ACC112 (cell line): ENCODE data around the gene POU2F1.
A peak's percentile ranks its signal among the peaks of the same experiment; 100 is the strongest.

Experiments used
- H2AFZ ChIP-seq: fragments of 200-600 bp; sonication (generic); one replicate; pipeline ENCODE4 v1.6.0; 2017; ENCODE audit warnings: antibody characterized with exemption, low read length; ENCODE audit not compliant: unreplicated experiment
- H3K27ac ChIP-seq: fragments of 200-600 bp; sonication (generic); 2 replicates; pipeline ENCODE4 v1.5.1; 2014; ENCODE audit warnings: low read depth, mild to moderate bottlenecking, antibody characterized with exemption, low read length, moderate library complexity
- H3K27me3 ChIP-seq: fragments of 200-600 bp; sonication (generic); 2 replicates; pipeline ENCODE4 v1.6.1; 2014; ENCODE audit warnings: mild to moderate bottlenecking, antibody characterized with exemption, low read length, moderate library complexity, mixed read lengths; ENCODE audit not compliant: insufficient read depth
- H3K36me3 ChIP-seq: fragments of 200-600 bp; sonication (generic); 2 replicates; pipeline ENCODE4 v1.6.1; 2016; ENCODE audit warnings: mild to moderate bottlenecking, antibody characterized with exemption, low read length, moderate library complexity, mixed read lengths; ENCODE audit not compliant: insufficient read depth
- H3K4me1 ChIP-seq: fragments of 200-600 bp; sonication (generic); one replicate; pipeline ENCODE4 v1.6.1; 2016; ENCODE audit warnings: low read length, mixed read lengths; ENCODE audit not compliant: insufficient read depth, unreplicated experiment, control insufficient read depth
- H3K4me3 ChIP-seq: fragments of 200-600 bp; sonication (generic); 2 replicates; pipeline ENCODE4 v1.5.1; 2014; ENCODE audit warnings: mild to moderate bottlenecking, low read depth, low read length
- H3K79me2 ChIP-seq: fragments of 200-600 bp; sonication (generic); one replicate; pipeline ENCODE4 v1.6.0; 2016; ENCODE audit warnings: low read length; ENCODE audit not compliant: control insufficient read depth, unreplicated experiment, insufficient read depth

Gene POU2F1

DNA sequence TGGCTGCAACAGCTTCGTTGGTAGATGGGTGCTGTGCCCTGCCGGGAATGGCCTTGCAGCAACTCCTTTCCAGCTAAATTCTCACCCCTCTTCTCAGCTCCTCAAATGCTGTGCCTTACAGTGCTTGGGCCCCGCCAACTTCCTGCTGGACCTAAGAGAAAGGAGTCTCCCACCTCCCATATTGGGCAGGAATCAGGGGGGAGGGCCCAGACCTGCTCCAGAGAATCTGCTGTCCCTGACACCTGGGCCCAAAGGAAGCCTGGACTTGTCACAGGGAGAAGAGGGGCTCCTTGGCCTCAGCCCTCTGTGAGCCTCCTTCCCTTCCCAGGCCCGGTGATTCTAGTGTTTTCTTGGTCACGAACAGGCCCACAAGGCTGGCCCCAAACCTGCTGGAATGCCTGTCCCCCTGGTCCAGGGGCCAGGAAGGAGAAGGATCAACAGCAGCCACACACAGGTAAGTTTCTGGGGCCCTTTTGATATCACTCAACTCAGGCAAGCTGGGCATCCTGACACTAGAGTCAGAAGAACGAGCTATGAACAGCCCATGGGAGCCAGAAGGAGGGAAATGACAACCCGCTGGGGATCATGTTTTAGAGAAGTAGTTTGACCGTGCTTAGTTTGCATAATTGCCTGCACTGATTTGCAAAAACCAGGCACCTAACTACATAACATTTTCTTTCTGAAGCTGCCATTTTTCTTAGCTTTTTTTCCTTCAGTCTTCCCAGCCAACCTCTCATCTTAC is 211.4 kb downstream of the POU2F1 start:
- Histone ChIP-seq H2AFZ (no peak overlapping the region), H3K4me3 (no peak overlapping the region), H3K79me2 (no peaks in the 10 kb centered on the region), H3K27ac (no peak overlapping the region), H3K4me1 (no peaks in the 10 kb centered on the region), H3K27me3 (no peaks in the 10 kb centered on the region), H3K36me3 (no peaks in the 10 kb centered on the region)

DNA sequence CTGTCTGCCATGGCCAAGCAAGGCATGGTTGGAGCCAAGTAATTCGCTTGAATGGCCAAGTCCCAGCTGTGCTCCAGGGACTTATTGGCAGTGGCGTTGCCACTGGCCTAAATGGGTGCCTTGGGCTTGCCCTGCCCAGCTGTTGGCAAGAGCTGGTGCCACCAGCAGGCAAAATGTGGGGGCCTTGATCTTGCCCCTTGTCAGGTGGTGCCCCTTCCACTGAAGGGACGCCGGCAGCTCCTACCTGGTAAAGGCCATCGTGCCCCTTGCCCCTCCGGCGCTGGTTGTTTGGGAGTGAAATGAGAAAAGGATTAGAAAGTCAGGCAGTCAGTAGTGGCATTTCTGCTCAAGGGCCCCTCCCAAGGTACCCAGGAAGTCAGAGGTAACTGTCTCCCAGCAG is 212.1 kb downstream of the POU2F1 start:
- no peak overlapping the region for H3K4me3 ChIP-seq
- no peak overlapping the region for H2AFZ ChIP-seq
- no peaks in the 10 kb centered on the region for H3K79me2 ChIP-seq
- no peaks in the 10 kb centered on the region for H3K27me3 ChIP-seq
- no peaks in the 10 kb centered on the region for H3K36me3 ChIP-seq
- H3K4me1 ChIP-seq = no peaks in the 10 kb centered on the region
- H3K27ac ChIP-seq = no peak overlapping the region

DNA sequence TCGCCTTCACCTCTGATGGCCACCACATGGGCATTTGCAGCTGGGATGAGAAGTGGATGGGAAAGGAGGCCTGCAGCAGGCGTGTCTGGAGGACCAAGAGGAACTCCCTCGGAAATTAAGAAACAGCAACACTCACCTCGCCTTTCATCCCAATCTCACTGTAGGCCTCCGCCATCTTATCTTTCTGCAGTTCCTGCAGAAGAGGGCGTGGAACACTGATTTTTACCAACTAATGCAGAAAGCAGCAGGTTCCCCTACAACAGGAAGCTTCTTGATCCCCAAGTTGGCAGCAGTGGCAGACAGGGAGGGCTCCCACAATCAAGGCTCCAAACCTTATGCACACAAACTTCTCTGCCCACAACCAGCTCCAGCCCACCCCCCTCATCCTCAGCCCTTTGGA is 213.2 kb downstream of the POU2F1 start:
- H3K79me2 ChIP-seq = no peaks in the 10 kb centered on the region
- no peaks in the 10 kb centered on the region for H3K4me1 ChIP-seq

DNA sequence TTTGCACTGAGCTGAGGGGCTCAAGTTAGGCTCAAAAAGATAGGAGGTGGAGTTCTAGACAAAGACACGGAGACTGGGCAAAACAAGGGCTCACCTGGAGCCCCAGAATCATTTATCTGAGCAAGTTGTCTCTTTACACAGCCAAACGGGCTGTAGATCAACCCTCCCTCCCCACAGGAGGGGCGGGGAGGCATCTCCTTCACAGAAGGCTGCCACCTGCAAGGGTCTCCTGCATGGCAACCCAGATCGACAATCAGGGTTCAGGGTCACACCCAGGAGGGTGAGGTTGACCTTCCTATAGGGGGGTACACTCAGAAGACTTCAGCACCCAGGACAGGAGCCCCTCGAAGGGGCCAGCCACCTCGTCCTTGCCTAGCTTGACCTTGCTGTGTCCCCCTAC is 213.6 kb downstream of the POU2F1 start:
- H3K4me1 ChIP-seq = no peaks in the 10 kb centered on the region
- H3K4me3 ChIP-seq = no peak overlapping the region
- no peaks in the 10 kb centered on the region for H3K36me3 ChIP-seq
- no peak overlapping the region for H3K27ac ChIP-seq
- H3K27me3 ChIP-seq = peaks cover 5% of the 10 kb centered on the region
- H3K79me2 ChIP-seq = no peaks in the 10 kb centered on the region
- no peak overlapping the region for H2AFZ ChIP-seq

More for the DNA sequence above, 213.2 kb downstream of the POU2F1 start:
- no peak overlapping the region for H3K4me3 ChIP-seq
- peaks cover 4% of the 10 kb centered on the region for H3K27me3 ChIP-seq
- no peak overlapping the region for H3K27ac ChIP-seq
- no peaks in the 10 kb centered on the region for H3K36me3 ChIP-seq
- no peak overlapping the region for H2AFZ ChIP-seq

DNA sequence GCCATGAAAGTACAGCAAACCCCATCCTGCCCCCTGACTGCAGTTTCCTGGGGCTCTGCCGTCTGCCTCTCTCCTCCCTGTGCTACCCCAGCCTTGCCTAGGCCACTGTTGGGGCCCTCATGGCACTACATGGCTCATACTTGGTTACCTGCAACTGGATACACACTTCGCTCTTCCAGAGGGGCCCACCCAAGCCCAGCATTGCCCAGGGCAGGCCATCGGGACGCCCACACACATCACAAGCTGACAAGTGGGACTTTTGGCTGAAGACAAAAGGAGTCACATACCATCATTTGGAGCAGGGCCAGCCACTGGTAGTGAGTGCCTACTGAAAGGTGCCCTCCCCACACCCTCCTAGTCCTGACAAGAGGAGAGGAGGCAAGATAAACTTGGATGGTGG is 214.8 kb downstream of the POU2F1 start:
- H3K27ac ChIP-seq = no peak overlapping the region
- H3K4me1 ChIP-seq = no peaks in the 10 kb centered on the region
- no peak overlapping the region for H2AFZ ChIP-seq
- no peaks in the 10 kb centered on the region for H3K36me3 ChIP-seq
- H3K4me3 ChIP-seq = no peak overlapping the region
- H3K27me3 ChIP-seq = peaks cover 5% of the 10 kb centered on the region
- H3K79me2 ChIP-seq = no peaks in the 10 kb centered on the region

DNA sequence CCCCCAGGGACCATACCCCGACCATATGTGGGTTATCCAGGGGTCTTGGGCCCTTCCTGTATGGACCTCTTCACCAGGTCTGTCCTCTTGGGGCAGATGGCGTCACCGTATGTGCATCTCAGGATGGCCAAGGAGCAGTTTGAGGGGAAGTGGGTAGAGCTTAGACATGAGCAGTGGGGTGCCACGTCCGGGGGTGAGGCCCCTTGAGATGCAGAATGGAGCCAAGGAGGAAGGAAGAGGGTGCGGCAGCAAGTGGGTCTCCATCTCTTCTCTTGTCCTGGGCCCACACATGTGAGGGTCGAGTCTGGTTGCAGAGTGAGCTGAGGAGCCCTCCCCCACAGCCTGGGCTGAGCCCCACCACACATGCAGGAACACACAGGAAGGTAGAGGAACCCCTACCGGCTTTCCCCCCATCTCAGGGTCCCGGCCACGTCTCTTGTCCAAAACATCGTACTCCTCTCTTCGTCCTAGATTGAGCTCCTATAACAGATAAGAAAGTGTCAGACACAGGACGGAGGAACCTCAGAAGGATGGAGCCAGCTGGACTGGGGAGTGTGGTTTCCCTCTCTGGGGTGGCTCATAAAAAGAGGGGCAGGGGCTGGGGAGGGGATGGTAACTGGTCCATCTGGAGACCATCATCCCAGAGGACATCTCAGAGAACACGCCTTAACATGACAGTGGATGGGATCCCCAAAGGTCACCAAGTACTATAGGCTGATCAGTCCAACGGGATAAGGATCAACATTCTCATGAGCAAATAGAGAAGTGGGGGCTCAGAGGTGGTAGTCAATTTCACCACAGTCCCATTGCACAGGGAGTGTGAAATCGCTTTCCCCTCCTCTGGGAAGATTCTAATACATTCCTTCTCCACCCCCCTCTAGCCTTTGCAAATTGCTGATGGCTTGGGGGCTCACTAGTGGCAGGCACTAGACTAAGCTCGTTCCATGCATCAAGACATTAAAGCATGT is 217.8 kb downstream of the POU2F1 start:
- Histone ChIP-seq H2AFZ (peak overlapping the region; percentile 64), H3K4me3 (peak overlapping the region; percentile 82), H3K4me1 (no peaks in the 10 kb centered on the region), H3K36me3 (no peaks in the 10 kb centered on the region), H3K79me2 (no peaks in the 10 kb centered on the region), H3K27me3 (peaks cover 5% of the 10 kb centered on the region), H3K27ac (no peak overlapping the region)

DNA sequence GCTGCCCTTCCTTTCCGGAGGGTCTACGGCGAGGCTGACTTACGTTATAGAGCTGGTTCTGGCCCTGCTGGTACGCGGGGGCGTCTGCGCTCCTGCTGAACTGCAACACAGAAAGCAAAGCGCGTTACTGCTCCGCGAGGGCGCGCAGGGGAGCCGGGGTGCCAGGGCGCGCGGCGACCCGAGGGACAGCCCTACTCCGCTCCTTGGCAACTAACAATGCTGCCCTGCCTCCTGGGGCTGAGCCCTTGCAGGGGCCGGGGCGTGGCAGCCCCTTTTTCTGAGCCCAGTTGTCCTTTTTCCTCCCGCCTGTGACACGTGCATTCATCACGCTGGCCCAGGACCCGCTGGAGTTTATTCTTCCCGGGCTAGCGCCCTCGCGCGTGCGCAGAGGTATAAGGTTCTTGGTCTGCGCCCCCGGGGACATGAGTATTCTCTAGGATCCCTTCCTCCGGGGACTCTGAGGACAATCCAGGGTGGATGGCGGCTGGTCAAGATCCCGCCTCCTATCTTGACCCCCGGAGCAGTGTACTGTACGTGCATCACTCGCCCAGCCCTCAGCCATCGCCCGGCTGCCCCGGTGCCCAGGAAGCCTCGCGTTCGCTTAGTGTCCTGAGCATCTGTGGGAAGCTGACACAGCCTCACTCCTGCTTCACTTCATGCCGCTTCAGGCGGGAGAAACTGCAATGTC is 218.8 kb downstream of the POU2F1 start:
- Histone ChIP-seq H2AFZ (peak overlapping the region; percentile 64), H3K4me1 (no peaks in the 10 kb centered on the region), H3K27me3 (peaks cover 5% of the 10 kb centered on the region), H3K4me3 (peak overlapping the region; percentile 82), H3K36me3 (no peaks in the 10 kb centered on the region), H3K27ac (no peak overlapping the region), H3K79me2 (no peaks in the 10 kb centered on the region)

DNA sequence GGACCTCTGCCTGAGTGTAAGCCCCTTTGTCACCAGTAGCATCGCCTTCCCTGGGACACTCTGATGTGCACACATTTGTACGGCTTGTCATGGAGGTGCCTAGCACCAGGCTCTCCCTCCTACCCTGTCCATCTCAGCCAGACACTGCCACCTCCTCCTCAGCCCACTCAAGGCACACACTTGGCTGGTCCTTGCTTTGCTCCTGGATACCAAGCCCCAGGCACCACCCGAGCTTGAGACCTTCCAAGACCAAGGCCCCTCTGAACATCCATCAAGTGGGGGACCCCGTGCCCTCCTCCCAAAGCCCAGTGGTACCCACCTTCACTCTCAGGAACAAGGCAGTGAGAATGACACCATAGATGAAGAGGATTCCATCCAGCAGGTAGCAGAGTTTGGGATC is 219.7 kb downstream of the POU2F1 start:
- Histone ChIP-seq H3K79me2 (no peaks in the 10 kb centered on the region), H3K36me3 (no peaks in the 10 kb centered on the region), H3K27ac (no peak overlapping the region), H3K4me3 (no peak overlapping the region), H3K27me3 (peaks cover 5% of the 10 kb centered on the region), H3K4me1 (no peaks in the 10 kb centered on the region), H2AFZ (no peak overlapping the region)

DNA sequence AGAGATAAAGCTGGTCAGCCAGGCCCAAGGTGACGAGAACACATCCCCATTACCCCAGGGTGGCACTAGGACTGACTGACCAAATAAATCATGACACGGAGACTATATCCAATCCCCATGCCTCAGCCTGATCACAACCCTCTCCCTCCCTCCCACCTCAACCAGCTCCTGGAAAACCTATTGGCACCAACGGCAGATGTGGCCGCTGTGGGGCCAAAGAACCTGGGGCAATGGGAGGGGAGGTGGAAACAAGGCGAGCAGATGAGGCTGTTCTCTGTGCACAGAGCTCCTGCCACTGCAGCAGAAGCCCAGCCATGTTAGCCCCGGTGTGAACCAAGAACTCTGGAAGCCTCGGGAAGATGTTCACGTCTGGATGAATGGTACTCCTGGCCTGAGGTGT is 220.1 kb downstream of the POU2F1 start:
- H2AFZ ChIP-seq = no peak overlapping the region
- H3K36me3 ChIP-seq = no peaks in the 10 kb centered on the region
- H3K27me3 ChIP-seq = peaks cover 5% of the 10 kb centered on the region
- H3K79me2 ChIP-seq = no peaks in the 10 kb centered on the region
- H3K4me1 ChIP-seq = no peaks in the 10 kb centered on the region
- H3K27ac ChIP-seq = no peak overlapping the region
- H3K4me3 ChIP-seq = no peak overlapping the region

DNA sequence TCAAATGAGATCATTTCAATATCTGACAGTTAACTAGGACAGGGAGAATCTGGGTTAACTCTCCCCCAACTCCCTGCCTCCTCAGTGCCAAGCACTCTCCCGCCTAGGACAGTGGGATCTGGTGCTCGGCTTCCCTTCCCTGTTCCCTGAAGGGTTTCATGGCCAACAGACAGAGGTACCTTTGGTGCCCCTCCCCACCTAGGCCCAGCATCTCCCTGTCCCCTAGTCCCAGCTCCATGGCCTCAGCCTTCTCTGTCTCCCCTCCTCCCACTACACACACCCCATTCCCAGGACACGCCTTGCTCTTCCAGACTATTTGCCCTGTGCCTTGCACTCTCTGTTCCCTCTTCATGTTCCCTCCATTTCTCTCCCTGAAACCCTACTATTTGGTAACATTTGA is 220.5 kb downstream of the POU2F1 start:
- Histone ChIP-seq H2AFZ (no peak overlapping the region), H3K27ac (no peak overlapping the region), H3K4me1 (no peaks in the 10 kb centered on the region), H3K4me3 (no peak overlapping the region), H3K36me3 (no peaks in the 10 kb centered on the region), H3K79me2 (no peaks in the 10 kb centered on the region), H3K27me3 (peaks cover 5% of the 10 kb centered on the region)
